ENCODE data around the gene MAPKAPK3. TPM values are rescaled to one million over a fixed set of nuclear protein-coding genes. Genes with fewer than 3 reads are reported as not detected.

MAPKAPK3 gene
- total RNA-seq, 1 experiment from 2014 or later = 40.1 TPM

- BruUV-seq (replicated peaks) = TSS peak; percentile 43
- H3K4me1 ChIP-seq = no peaks in the 10 kb centered on the region
- H3K36me3 Mint-ChIP-seq (ENCODE audit: insufficient read depth, unreplicated experiment) = peaks cover 12% of the 10 kb centered on the region
- DNase-seq = no peak
- no peak overlapping the region for H3K4me3 Mint-ChIP-seq (ENCODE audit: unreplicated experiment)
- ChIA-PET POLR2A (no interaction called here), CTCF (no interaction called here)
- no peaks in the 10 kb centered on the region for H3K36me3 ChIP-seq (ENCODE audit: control insufficient read depth, insufficient read depth, low read length)
- H3K27me3 Mint-ChIP-seq (ENCODE audit: insufficient read depth, unreplicated experiment) = no peaks in the 10 kb centered on the region
- H3K9me3 ChIP-seq = no peaks in the 10 kb centered on the region
- no peak for TF ChIP-seq CTCF (IDR thresholded peaks at IDR 0.05; ENCODE audit: insufficient read depth in 1 of 2, low read depth in 1 of 2, low read length in 1 of 2, severe bottlenecking in 1 of 2, unreplicated experiment in 1 of 2)
- H3K27me3 ChIP-seq (replicated peaks; ENCODE audit: control insufficient read depth, insufficient read depth, low read length) = no peaks in the 10 kb centered on the region
- no peak overlapping the region for H3K4me3 ChIP-seq (ENCODE audit: low read depth, low read length)
- H3K4me1 Mint-ChIP-seq (ENCODE audit: low read depth, unreplicated experiment) = no peaks in the 10 kb centered on the region
- H3K27ac Mint-ChIP-seq (ENCODE audit: unreplicated experiment) = no peak overlapping the region
- no peaks in the 10 kb centered on the region for H3K9me3 Mint-ChIP-seq (ENCODE audit: unreplicated experiment)
- intact Hi-C loops (cut with micrococcal nuclease; ENCODE audit: unreplicated experiment) = no loop called here
These were observed 32.0 kb downstream of the MAPKAPK3 start for GRCh38 chr3:50648944-50649343.

DNA sequence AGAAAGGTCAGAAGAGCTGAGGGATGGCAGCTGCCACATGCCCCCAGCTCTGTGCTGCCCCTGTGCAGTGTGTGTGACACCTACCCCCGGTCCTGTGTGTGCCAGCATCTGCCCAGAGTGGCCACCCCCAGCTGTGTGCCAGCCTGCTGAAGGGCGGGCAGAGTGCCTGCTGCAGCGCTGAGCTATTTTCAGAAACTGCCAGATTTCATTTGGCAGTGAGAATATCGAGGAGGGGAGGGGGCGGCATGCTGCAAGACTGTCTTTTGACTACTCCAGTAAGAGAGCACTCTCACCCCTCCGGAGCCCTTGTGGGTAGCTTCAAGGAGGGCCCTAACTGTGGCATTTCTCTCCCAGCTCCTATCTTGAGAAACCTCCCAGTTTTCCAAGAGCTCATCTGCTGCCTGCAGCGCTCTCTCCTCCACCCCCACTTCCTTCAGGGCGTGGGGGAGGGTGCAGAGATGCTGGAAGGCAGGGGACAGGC lies 32.5 kb downstream of the MAPKAPK3 start:
- Mint-ChIP-seq H3K27ac (ENCODE audit: unreplicated experiment) (no peak overlapping the region), H3K9me3 (ENCODE audit: unreplicated experiment) (no peaks in the 10 kb centered on the region), H3K36me3 (ENCODE audit: insufficient read depth, unreplicated experiment) (peaks cover 12% of the 10 kb centered on the region), H3K4me1 (ENCODE audit: low read depth, unreplicated experiment) (no peaks in the 10 kb centered on the region), H3K4me3 (ENCODE audit: unreplicated experiment) (no peak overlapping the region), H3K27me3 (ENCODE audit: insufficient read depth, unreplicated experiment) (no peaks in the 10 kb centered on the region)
- ChIA-PET CTCF (interaction anchor here (1.1 kb wide), 1 partner anchor 34 kb away, joined by 3 read pairs; no protein-coding TSS in a partner anchor), POLR2A (no interaction called here)
- no TSS peak for BruUV-seq (replicated peaks)
- no peaks in the 10 kb centered on the region for H3K36me3 ChIP-seq (ENCODE audit: control insufficient read depth, insufficient read depth, low read length)
- no peaks in the 10 kb centered on the region for H3K9me3 ChIP-seq
- H3K27me3 ChIP-seq (replicated peaks; ENCODE audit: control insufficient read depth, insufficient read depth, low read length) = no peaks in the 10 kb centered on the region
- H3K4me1 ChIP-seq = no peaks in the 10 kb centered on the region
- no peak for DNase-seq
- TF ChIP-seq CTCF (IDR thresholded peaks at IDR 0.05; ENCODE audit: insufficient read depth in 1 of 2, low read depth in 1 of 2, low read length in 1 of 2, severe bottlenecking in 1 of 2, unreplicated experiment in 1 of 2) = no peak
- no peak overlapping the region for H3K4me3 ChIP-seq (ENCODE audit: low read depth, low read length)
- intact Hi-C loops (cut with micrococcal nuclease; ENCODE audit: unreplicated experiment) = no loop called here

GRCh38 chr3:50650018-50650417 lies 33.1 kb downstream of the MAPKAPK3 start:
- CTCF ChIA-PET = interaction anchor here (1.1 kb wide), 1 partner anchor 34 kb away, joined by 3 read pairs; no protein-coding TSS in a partner anchor
- no peak overlapping the region for H3K4me3 Mint-ChIP-seq (ENCODE audit: unreplicated experiment)
- no peaks in the 10 kb centered on the region for H3K4me1 Mint-ChIP-seq (ENCODE audit: low read depth, unreplicated experiment)
- H3K36me3 Mint-ChIP-seq (ENCODE audit: insufficient read depth, unreplicated experiment) = peaks cover 12% of the 10 kb centered on the region
- no peak overlapping the region for H3K27ac Mint-ChIP-seq (ENCODE audit: unreplicated experiment)
- no peaks in the 10 kb centered on the region for H3K27me3 ChIP-seq (replicated peaks; ENCODE audit: control insufficient read depth, insufficient read depth, low read length)
- POLR2A ChIA-PET = no interaction called here
- no peaks in the 10 kb centered on the region for H3K9me3 ChIP-seq
- DNase-seq = no peak
- no peak overlapping the region for H3K4me3 ChIP-seq (ENCODE audit: low read depth, low read length)
- no TSS peak for BruUV-seq (replicated peaks)
- H3K4me1 ChIP-seq = no peaks in the 10 kb centered on the region
- intact Hi-C loops (cut with micrococcal nuclease; ENCODE audit: unreplicated experiment) = no loop called here
- H3K27me3 Mint-ChIP-seq (ENCODE audit: insufficient read depth, unreplicated experiment) = no peaks in the 10 kb centered on the region
- H3K9me3 Mint-ChIP-seq (ENCODE audit: unreplicated experiment) = no peaks in the 10 kb centered on the region
- H3K36me3 ChIP-seq (ENCODE audit: control insufficient read depth, insufficient read depth, low read length) = no peaks in the 10 kb centered on the region
- no peak for TF ChIP-seq CTCF (IDR thresholded peaks at IDR 0.05; ENCODE audit: insufficient read depth in 1 of 2, low read depth in 1 of 2, low read length in 1 of 2, severe bottlenecking in 1 of 2, unreplicated experiment in 1 of 2)

Data from Caco-2 (cell line).